ACC112 (cell line): Measurements from ENCODE around the gene CEND1.

Experiments used
- H2AFZ ChIP-seq: fragments of 200-600 bp; sonication (generic); one replicate; pipeline ENCODE4 v1.6.0; 2017; ENCODE audit warnings: antibody characterized with exemption, low read length; ENCODE audit not compliant: unreplicated experiment
- H3K27ac ChIP-seq: fragments of 200-600 bp; sonication (generic); 2 replicates; pipeline ENCODE4 v1.5.1; 2014; ENCODE audit warnings: low read depth, mild to moderate bottlenecking, antibody characterized with exemption, low read length, moderate library complexity
- H3K27me3 ChIP-seq: fragments of 200-600 bp; sonication (generic); 2 replicates; pipeline ENCODE4 v1.6.1; 2014; ENCODE audit warnings: mild to moderate bottlenecking, antibody characterized with exemption, low read length, moderate library complexity, mixed read lengths; ENCODE audit not compliant: insufficient read depth
- H3K36me3 ChIP-seq: fragments of 200-600 bp; sonication (generic); 2 replicates; pipeline ENCODE4 v1.6.1; 2016; ENCODE audit warnings: mild to moderate bottlenecking, antibody characterized with exemption, low read length, moderate library complexity, mixed read lengths; ENCODE audit not compliant: insufficient read depth
- H3K4me1 ChIP-seq: fragments of 200-600 bp; sonication (generic); one replicate; pipeline ENCODE4 v1.6.1; 2016; ENCODE audit warnings: low read length, mixed read lengths; ENCODE audit not compliant: insufficient read depth, unreplicated experiment, control insufficient read depth
- H3K4me3 ChIP-seq: fragments of 200-600 bp; sonication (generic); 2 replicates; pipeline ENCODE4 v1.5.1; 2014; ENCODE audit warnings: mild to moderate bottlenecking, low read depth, low read length
- H3K79me2 ChIP-seq: fragments of 200-600 bp; sonication (generic); one replicate; pipeline ENCODE4 v1.6.0; 2016; ENCODE audit warnings: low read length; ENCODE audit not compliant: control insufficient read depth, unreplicated experiment, insufficient read depth

CEND1 gene

DNA sequence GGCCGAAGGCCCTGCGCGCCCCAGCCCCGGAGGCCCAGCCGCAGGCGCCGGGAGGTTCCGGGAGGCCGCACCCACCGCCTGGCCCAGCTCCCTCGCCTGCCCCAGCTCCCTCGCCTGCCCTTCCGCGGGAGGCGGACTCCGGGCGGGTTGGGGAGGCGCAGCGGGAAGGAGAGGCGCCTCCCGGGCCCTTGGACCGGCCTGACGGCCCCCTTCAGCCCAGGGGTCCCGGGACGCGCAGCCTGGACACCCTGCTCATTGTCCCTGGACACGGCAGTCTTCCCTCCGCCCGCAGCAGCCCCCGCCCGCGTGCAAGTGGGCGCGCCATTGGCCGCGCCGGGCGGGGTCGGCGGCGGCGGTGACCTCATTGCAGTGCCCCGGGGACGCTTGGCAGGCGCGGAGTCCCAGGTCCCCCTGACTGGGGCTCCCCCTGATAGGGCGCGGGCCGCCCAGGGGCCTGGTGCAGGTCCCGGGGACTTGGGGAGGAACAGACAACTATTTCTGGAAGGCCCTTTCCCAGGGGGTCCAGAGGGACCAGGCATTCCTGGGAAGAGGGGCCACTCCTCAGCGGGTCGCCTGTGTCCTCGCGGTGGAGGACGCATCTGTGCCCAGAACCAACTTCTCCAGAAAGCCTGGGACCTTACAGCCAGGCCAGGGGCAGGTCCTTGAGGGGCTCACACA is 43.4 kb upstream of the CEND1 start:
- H3K4me3 ChIP-seq = peak overlapping the region; percentile 98
- peaks cover 49% of the 10 kb centered on the region for H3K4me1 ChIP-seq
- H3K79me2 ChIP-seq = peaks cover 26% of the 10 kb centered on the region
- H3K27ac ChIP-seq = peak overlapping the region; percentile 88
- peaks cover 3% of the 10 kb centered on the region; the same call in 1 of the 2 replicates for H3K36me3 ChIP-seq
- H3K27me3 ChIP-seq = peaks cover 6% of the 10 kb centered on the region; the same call in 1 of the 2 replicates
- H2AFZ ChIP-seq = no peak overlapping the region

- Histone ChIP-seq H3K4me1 (peaks cover 45% of the 10 kb centered on the region), H2AFZ (no peak within 1 kb of the TSS), H3K4me3 (peak within 1 kb of the TSS; percentile 98), H3K79me2 (peaks cover 22% of the 10 kb centered on the region), H3K27ac (peak within 1 kb of the TSS; percentile 88), H3K27me3 (peaks cover 6% of the 10 kb centered on the region; the same call in 1 of the 2 replicates), H3K36me3 (peaks cover 3% of the 10 kb centered on the region; the same call in 1 of the 2 replicates)
These were observed 42.7 kb upstream of the CEND1 start, which contains the start of gene CD151 for GRCh38 chr11:832529-833113. TSS of gene CD151 (plus strand) at chr11:832952. CDS start at chr11:836070, 3,118 bp downstream.

DNA sequence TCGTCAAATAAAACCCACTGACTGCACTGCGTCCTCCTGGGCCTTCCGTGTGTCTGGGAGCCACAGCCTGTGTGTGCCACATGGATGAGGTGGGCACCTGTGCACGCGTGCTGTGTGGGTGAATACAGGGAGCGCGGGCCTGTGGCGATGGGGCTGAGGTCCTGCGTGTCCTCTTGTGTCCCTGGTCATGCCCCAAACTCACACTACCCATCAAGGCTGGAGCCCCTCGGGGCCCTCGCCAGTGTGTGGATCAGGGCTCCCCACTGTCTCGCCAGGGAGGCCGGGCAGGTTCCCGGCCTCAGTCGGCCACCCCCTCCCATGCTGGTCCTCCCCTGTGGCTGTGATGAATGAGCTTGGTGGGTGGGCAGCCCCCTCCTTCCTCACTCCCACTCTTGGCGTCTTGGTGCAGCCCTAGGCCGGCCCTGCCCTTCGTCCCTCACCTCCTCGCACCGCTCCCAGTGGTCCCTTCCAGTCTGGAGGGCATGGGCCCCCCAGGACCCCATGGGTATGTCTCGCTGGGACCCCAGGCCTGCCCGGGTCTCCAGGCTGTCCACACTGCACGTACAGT is 42.2 kb upstream of the CEND1 start:
- Histone ChIP-seq H2AFZ (no peak overlapping the region), H3K4me3 (peak overlapping the region; percentile 90), H3K4me1 (peaks cover 48% of the 10 kb centered on the region), H3K36me3 (peaks cover 3% of the 10 kb centered on the region; the same call in 1 of the 2 replicates), H3K27ac (no peak overlapping the region), H3K79me2 (peaks cover 20% of the 10 kb centered on the region), H3K27me3 (peaks cover 6% of the 10 kb centered on the region; the same call in 1 of the 2 replicates)

DNA sequence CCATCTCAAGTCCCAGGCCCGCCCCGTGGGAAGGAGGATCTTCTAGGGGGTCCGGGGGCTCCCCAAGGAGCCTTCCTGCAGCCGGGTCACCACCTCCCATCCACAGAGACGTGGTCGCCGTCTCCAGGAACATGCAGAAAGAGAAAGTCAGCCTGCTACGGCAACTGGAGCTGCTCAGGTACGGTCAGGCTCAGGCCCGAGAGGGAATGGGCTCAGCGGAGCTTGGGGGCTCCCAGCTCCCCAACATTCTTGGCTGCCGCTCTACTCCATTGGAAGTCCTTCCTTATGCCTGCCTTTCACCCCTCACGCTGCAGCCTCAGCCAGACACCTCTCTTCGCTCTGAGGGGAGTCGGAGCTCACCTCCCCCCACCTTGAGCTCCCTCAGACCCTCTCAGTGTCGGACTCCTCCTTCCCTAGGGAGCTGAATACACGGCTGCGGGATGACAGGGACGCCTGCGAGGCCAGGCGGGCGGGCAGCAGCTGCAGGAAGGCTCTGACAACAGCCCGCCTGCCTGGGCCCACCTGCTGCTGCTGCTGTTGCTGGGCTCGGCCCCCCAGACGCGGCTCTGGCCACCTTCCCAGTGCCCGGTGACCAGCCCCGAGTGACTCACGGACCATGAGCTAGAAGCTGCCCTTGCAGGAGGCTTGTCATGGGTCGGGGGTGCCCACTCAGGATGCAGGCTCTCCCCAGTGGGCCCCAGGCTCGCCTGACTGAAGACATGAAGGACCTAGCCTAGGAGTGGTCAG is 41.4 kb upstream of the CEND1 start:
- Histone ChIP-seq H2AFZ (no peak overlapping the region), H3K27ac (no peak overlapping the region), H3K36me3 (no peaks in the 10 kb centered on the region), H3K79me2 (peaks cover 13% of the 10 kb centered on the region), H3K27me3 (peaks cover 10% of the 10 kb centered on the region; the same call in 1 of the 2 replicates), H3K4me1 (peaks cover 48% of the 10 kb centered on the region), H3K4me3 (peak overlapping the region; percentile 90)

DNA sequence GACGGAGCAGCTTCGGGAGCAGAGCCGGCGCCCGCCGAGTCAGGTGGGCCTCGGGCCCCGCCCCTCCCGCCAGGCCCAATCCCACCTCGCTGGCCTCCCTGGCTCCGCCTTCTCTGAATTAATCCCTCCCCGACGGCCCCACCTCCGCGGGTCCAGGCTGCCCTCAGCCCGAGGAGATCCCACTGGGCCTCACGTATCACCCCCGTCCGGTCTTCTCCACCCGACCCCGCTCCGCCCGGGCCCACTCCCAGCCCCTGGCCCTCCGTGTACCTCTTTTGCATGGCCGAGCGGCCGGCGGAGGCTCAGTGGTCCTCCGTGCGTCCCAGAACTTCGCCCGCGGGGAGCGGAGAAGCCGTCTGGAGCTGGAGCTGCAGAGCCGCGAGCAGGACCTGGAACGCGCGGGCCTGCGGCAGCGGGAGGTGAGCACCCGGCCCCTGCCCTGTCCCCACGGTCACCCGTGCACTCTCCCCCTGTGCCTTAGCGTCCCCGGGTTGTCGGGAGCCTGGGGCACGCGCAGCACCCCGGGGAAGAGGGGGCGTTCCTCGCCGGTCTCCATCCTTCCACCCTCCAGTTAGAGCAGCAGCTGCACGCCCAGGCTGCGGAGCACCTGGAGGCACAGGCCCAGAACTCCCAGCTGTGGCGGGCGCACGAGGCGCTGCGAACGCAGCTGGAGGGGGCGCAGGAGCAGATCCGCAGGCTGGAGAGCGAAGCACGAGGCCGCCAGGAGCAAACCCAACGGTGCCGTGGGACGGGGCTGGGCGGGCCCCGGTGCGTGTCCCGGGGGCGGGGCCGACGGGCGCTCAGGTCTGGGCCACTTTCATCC is 40.6 kb upstream of the CEND1 start:
- Histone ChIP-seq H3K27ac (no peak overlapping the region), H3K4me1 (peaks cover 48% of the 10 kb centered on the region), H3K79me2 (peaks cover 7% of the 10 kb centered on the region), H3K36me3 (no peaks in the 10 kb centered on the region), H3K27me3 (peaks cover 10% of the 10 kb centered on the region; the same call in 1 of the 2 replicates), H2AFZ (no peak overlapping the region), H3K4me3 (peak overlapping the region; percentile 62)

DNA sequence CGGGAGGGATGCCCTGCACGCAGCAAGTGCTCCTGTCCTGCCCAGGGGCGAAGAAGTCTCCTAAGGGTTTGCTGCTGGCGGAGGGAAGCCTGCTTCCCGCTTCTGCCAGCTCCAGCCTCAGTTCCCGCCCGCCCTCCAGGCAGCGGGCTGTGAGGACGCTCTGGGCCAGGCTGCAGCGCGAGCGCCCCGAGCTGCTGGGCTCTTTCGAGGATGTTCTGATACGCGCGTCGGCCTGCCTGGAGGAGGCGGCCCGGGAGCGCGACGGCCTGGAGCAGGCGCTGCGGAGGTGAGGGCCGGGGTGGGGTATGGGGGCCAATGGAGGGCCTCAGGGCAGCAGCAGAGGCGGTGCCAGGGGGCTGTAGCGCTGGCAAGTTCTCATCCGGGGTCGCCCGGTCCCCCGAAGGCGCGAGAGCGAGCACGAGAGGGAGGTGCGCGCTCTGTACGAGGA is 40.0 kb upstream of the CEND1 start:
- Histone ChIP-seq H2AFZ (no peak overlapping the region), H3K4me3 (peak overlapping the region; percentile 62), H3K79me2 (peaks cover 7% of the 10 kb centered on the region), H3K27me3 (peaks cover 10% of the 10 kb centered on the region; the same call in 1 of the 2 replicates), H3K36me3 (0 out of 2 replicates have a peak, but pooled peaks cover 6% of the 10 kb centered on the region), H3K27ac (no peak overlapping the region), H3K4me1 (peaks cover 42% of the 10 kb centered on the region)

- peaks cover 10% of the 10 kb centered on the region; the same call in 1 of the 2 replicates for H3K27me3 ChIP-seq
- peaks cover 7% of the 10 kb centered on the region for H3K79me2 ChIP-seq
- H3K27ac ChIP-seq = no peak overlapping the region
- H3K36me3 ChIP-seq = 0 out of 2 replicates have a peak, but pooled peaks cover 6% of the 10 kb centered on the region
- H2AFZ ChIP-seq = no peak overlapping the region
- H3K4me3 ChIP-seq = peak overlapping the region; percentile 62
- peaks cover 37% of the 10 kb centered on the region for H3K4me1 ChIP-seq
These were observed 39.4 kb upstream of the CEND1 start for GRCh38 chr11:829176-829846.

DNA sequence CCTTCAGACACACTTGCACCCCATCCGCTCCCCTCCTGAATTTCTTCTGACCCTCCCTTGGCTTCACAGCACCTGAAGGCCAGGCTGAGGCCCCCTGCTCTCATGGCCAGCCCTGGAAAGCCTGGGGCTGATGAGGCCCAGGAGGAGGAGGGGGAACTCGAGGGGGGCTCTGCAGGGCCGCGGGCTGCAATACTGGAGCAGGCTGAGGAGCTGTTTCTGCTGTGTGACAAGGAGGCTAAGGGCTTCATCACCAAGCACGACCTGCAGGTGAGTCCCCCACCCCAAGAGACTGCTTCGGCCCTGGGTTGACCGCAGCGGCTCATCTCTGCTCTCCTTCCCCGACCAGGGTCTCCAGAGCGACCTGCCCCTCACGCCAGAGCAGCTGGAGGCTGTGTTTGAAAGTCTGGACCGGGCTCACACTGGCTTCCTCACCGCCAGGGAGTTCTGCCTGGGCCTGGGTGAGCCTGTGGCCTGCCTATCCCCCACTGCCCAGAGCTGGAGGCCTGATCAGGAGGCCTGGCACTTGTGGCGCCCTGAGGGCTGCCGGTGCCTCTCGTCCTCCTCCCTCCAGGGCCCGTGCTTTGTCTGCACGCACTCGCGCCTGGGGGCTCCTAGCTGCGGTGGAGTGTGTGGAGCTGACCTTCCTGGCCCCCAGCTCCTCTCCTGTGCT is 38.8 kb upstream of the CEND1 start:
- Histone ChIP-seq H3K36me3 (0 out of 2 replicates have a peak, but pooled peaks cover 6% of the 10 kb centered on the region), H3K4me1 (peaks cover 36% of the 10 kb centered on the region), H2AFZ (no peak overlapping the region), H3K79me2 (peaks cover 4% of the 10 kb centered on the region), H3K4me3 (peak overlapping the region; percentile 62; the same call in 1 of the 2 replicates), H3K27me3 (peaks cover 10% of the 10 kb centered on the region; the same call in 1 of the 2 replicates), H3K27ac (no peak overlapping the region)

GRCh38 chr11:827897-828192 is 38.0 kb upstream of the CEND1 start, which contains the start of gene CRACR2B:
TSS of gene CRACR2B (plus strand) at chr11:827919. CDS start at chr11:828608, 689 bp downstream.
- Histone ChIP-seq H2AFZ (no peak within 1 kb of the TSS), H3K4me3 (no peak within 1 kb of the TSS), H3K79me2 (no peaks in the 10 kb centered on the region), H3K36me3 (0 out of 2 replicates have a peak, but pooled peaks cover 6% of the 10 kb centered on the region), H3K27ac (no peak within 1 kb of the TSS), H3K27me3 (peaks cover 10% of the 10 kb centered on the region; the same call in 1 of the 2 replicates), H3K4me1 (peaks cover 36% of the 10 kb centered on the region)
